NCI-H526 treated with DMSO at 0.1 percent for 48 hours (cell line): ENCODE data around the gene ABCA8.
"Not testable (repeated sequence)": the region's sequence is repeated elsewhere in the genome, so short reads cannot be mapped to it uniquely, and the experiment has no call there.

Experiments
- DNase-seq: peaks from one replicate; lab custom pipeline; 2025; lab: John Stamatoyannopoulos, UW

Gene ABCA8, protein sequence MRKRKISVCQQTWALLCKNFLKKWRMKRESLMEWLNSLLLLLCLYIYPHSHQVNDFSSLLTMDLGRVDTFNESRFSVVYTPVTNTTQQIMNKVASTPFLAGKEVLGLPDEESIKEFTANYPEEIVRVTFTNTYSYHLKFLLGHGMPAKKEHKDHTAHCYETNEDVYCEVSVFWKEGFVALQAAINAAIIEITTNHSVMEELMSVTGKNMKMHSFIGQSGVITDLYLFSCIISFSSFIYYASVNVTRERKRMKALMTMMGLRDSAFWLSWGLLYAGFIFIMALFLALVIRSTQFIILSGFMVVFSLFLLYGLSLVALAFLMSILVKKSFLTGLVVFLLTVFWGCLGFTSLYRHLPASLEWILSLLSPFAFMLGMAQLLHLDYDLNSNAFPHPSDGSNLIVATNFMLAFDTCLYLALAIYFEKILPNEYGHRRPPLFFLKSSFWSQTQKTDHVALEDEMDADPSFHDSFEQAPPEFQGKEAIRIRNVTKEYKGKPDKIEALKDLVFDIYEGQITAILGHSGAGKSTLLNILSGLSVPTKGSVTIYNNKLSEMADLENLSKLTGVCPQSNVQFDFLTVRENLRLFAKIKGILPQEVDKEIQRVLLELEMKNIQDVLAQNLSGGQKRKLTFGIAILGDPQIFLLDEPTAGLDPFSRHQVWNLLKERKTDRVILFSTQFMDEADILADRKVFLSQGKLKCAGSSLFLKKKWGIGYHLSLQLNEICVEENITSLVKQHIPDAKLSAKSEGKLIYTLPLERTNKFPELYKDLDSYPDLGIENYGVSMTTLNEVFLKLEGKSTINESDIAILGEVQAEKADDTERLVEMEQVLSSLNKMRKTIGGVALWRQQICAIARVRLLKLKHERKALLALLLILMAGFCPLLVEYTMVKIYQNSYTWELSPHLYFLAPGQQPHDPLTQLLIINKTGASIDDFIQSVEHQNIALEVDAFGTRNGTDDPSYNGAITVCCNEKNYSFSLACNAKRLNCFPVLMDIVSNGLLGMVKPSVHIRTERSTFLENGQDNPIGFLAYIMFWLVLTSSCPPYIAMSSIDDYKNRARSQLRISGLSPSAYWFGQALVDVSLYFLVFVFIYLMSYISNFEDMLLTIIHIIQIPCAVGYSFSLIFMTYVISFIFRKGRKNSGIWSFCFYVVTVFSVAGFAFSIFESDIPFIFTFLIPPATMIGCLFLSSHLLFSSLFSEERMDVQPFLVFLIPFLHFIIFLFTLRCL (N-terminal part only)

DNA sequence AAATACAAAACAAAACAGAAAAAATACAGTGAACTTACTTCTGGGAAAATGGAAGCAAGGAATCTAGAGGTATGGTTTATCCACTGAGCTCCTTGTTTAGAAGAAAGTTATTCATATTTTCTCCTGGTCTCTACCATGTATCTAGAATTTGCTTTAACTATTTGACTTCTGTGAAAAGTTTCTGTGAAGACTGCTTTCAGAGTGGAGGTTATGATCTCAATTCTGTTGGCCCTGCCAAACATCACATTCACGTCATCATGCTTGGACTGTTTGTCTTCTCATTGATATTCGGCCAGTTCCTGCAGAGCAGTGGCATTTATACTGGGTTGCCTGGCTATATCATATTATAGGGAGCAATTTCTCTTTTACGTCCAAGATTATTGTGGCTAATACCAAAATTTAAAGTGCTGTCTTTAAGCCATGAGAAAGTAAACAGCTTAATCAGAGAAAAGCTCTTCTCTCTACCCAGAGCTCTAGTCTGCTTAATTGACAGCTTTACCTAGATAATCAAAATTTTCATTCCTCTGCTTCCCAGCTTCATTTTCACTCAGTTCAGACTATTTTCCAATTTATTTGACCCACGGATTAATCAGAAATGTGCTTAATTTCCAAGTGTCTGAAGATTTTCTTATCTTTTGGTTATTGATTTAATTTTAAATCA is at the start of gene ABCA8:
ABCA8 (minus strand) TSS at position 212 of the 661 bp plus-strand sequence. CDS start 13,358 bp downstream, outside the sequence.
- no peak for DNase-seq

DNA sequence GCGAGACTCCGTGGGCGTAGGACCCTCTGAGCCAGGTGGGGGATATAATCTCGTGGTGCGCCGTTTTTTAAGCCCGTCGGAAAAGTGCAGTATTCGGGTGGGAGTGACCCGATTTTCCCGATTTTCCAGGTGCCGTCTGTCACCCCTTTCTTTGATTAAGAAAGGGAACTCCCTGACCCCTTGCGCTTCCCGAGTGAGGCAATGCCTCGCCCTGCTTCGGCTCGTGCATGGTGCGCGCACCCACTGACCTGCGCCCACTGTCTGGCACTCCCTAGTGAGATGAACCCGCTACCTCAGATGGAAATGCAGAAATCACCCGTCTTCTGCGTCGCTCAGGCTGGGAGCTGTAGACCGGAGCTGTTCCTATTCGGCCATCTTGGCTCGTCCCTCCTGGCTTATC is 49.6 kb upstream of the ABCA8 start:
- not testable (repeated sequence) for DNase-seq

DNA sequence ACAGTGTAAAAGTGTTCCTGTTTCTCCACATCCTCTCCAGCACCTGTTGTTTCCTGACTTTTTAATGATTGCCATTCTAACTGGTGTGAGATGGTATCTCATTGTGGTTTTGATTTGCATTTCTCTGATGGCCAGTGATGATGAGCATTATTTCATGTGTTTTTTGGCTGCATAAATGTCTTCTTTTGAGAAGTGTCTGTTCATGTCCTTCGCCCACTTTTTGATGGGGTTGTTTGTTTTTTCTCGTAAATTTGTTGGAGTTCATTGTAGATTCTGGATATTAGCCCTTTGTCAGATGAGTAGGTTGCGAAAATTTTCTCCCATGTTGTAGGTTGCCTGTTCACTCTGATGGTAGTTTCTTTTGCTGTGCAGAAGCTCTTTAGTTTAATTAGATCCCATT is 44.6 kb upstream of the ABCA8 start:
- DNase-seq, result not testable (repeated sequence)

DNA sequence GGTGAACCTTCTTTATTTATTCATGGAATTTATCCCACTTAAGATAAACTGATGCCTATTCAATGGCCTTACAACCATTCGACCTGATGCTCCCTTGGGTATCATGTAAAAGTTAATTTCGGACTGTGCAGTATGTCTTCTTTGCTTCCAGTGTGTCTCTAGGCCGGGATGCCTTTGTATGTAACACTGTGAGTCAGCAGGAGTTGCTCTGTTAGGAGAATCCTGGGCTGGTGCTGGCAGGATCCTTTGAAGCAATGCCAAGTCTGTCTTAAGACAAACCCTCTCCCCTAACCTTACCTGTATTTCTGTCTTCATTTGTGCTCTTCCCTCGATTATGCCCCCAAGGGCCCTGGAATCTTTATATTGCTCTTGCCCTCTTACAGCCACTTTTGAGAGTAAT is 37.9 kb upstream of the ABCA8 start:
- no peak for DNase-seq

DNA sequence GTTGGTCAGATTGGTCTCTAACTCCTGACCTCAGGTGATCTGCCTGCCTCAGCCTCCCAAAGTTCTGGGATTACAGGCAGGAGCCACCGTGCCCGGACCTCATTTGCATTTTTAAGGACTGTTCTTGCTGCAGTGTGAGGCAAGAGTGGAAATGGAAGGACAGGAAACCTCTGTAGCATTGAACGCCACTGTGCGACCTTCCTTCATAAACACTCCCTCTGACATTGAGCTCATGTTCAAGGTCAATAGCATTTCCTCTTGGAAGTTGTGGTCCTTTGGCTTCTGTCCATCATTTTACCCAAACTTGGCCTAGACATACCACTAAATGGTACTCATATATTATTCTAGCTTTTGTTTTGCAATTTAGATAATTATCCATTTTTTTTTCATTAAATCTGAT is 32.8 kb upstream of the ABCA8 start:
- no peak for DNase-seq

DNA sequence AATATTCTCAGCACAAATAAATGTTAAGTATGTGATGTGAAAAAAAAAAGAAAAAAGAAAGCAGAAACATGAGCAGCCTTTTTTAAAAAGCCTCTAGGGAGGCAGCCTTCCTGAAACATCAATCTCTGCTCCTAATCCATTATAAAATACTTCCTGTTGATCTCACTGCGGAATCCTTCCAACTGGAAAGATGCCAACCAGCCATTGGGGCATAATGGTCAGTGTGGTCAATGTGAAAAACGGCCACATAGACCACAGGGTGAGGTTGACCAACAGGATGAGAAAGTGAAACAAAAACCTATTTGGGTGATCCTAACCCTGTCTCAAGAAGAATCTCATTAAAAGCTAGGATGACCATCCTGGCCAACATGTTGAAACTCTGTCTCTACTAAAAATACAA is 26.1 kb upstream of the ABCA8 start:
- DNase-seq, result no peak

DNA sequence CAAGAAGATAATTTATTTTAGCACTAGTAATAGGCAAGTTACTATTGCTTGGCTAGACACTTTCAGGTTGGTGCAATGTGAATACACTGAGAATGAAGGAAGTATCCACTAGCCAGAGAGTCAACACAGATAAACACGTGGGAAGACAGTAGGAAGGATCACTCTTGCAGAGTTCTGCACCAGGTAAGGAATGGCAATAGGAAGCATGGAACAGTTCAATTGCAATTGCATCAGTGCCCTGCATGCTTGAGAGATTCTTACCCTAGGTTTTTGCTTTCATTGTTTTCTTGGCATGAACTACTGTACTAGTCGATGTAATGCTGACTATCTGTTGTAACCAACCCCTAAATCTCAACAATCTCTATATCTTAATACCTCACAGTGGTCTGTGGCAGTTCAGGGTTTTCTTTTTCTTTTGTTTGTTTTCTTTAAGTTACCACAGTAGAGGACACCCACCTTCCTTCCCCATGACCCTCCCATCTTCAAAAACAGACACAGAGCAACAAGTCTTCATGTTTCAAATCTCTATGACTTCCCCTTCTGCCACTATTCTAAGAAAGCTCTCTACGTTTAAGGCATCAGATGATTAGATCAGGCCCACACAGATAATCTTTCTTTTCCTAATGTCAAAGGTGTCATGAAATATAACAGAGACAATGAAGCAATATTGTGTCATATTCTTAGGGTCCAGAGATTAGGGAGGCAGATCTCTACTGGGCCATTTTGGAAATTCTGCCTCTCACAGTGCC is 18.1 kb upstream of the ABCA8 start:
- DNase-seq, result no peak

DNA sequence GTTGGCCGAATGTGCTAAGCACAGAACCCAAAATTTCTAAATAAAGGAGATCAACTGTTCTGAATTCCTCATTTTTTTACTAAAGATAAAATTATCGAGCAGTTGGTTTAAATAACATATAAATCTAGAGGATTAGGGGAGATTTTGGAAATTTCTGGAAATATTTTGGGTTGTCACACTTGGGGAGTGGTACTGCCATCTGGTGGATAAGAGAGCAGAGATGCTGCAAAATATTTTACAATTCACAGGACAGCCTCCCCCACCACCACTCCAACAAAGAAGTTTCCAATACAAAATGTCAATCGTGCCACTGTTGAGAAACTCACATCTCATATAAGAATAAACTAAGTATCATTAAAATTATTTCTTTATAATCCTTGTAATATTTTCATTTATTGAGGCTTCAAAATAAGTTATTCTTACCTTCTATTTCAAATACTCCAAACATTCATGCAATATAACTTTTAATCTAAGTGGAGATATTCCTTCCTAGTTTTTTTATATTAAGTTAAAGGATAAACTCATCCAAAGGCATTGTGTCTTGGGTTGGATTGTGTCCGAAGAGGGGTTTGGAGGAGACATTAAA is 17.0 kb upstream of the ABCA8 start:
- no peak for DNase-seq

DNA sequence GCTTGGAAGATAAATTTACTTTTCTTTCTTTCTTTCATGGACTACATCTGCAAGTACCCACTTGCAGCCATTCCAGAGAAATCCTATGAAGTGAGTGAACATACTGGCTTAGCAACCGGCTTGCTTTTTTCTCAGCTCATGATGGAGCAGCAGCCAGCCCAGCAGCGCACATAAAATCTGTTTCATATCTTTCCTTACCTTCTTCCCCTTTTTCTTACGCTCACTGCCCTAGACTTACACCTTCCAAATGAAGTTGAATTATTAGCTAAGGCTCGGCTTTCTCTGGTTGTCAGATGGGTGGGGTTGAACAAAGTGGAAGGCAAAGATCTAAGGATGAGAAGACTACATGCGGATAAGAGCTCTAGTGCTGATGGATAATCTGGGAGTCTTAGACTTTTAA is 13.9 kb upstream of the ABCA8 start:
- no peak for DNase-seq

DNA sequence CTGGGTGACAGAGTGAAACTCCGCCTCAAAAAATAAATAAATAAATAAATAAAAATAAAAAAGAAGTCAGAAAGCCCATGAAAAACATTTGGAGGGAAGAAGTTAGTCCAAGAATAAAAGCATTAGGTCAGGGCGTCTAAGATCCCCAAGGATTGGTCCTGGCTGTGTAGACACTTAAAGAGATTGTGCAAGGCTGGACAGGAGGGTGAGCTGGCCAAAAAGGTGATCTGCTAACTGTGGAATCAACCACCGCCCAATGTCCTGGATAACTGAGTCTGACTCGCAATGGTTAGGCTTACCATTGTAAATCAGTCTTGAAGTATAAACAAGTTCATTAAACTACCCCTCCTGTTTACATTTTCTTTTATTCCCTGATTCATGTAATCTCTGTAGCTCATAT is 8.8 kb upstream of the ABCA8 start:
- no peak for DNase-seq

DNA sequence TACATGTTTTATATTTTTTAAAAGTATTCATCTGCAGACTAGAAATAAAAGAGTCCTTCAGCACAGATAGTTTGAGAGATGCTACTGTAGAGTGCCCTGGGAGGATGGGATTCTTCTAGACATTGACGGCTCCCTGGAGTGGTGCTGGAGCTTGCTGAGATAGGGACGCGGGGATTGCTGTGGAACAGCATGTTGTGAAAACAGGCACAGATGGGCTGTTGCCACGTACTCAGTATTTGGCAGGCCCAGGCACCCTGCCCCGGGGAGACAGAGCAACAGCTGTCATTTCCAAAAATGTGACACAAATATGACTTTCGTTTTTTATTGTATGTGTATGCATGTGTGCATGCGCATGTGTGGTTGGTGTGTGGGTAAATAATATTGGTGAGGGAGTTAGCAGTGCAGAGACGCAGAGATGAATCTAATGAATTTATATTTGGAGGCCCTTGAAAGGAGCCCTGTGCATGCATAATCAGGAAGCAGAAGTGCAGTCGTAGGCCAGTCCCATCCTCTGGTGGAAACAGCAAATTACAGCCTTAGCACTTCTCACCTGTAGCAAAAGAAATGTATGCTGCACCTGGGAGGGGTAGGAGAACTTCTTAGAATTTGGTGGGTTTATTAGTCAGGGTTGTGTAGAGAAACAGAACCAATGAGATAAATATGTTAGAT is 6.2 kb upstream of the ABCA8 start:
- no peak for DNase-seq

DNA sequence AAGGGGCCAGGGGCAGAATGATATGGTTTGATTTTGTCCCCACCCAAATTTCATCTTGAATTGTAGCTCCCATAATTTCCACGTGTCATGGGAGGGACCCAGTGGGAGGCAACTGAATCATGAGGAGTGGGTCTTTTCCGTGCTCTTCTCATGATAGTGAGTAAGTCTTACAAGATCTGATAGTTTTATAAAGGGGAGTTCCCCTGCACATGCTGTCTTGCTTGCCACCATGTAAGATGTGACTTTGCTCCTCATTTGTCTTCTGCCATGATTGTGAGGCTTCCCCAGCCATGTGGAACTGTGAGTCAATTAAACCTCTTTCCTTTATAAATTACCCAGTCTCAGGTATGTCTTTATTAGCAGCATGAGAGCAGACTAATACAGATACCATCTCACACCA is 3.9 kb upstream of the ABCA8 start:
- DNase-seq, result not testable (repeated sequence)

DNA sequence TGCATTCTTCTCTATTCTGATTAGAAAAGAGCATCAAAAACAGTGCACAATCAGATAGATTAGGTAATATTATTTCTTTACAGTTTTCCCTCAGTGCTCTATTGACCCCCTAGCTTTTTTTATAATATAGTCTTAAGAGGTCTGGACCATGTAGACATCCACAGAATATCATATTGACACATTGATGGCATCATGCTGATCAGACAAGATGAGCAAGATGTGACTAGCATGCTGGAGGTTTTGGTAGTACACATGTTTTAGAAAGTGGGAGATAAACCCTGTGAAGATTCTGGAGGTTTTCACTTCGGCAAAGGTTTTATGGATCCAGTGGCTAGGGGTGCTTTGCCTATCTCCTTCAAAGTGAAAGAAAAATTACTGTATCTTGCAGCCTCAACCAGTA is 2.8 kb upstream of the ABCA8 start:
- DNase-seq, result no peak

DNA sequence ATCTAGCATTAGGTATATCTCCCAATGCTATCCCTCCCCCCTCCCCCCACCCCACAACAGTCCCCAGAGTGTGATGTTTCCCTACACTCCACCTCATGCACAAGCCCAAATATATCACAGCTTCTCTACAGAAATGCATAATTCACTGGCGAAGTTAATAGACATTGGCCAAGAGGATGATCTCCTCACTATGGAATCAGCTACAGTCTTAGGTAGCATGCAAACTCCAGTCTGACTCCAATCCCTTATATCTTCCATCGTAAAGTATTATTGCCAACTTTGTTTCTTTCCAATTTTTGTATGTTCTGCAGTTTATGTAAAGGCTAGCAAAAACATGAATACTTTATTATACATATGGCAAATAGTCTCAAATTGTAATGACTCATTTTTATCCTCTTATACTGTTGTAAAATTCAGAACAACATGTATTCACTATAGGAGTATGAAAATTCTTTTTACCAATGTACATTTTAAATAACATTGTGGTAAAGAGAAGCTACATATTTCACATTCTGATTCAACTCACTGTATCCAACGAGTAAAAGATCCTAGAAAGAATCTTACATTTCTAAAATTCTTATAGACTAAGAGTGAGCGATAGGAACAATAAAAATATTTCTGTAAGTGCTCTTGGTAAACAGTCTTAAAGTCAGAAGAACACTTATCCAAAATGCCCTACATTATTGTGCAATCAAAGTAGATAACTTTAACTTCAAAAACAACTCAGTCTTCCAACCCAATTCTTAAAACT is 871 bp downstream of the ABCA8 start:
- DNase-seq, result no peak

DNA sequence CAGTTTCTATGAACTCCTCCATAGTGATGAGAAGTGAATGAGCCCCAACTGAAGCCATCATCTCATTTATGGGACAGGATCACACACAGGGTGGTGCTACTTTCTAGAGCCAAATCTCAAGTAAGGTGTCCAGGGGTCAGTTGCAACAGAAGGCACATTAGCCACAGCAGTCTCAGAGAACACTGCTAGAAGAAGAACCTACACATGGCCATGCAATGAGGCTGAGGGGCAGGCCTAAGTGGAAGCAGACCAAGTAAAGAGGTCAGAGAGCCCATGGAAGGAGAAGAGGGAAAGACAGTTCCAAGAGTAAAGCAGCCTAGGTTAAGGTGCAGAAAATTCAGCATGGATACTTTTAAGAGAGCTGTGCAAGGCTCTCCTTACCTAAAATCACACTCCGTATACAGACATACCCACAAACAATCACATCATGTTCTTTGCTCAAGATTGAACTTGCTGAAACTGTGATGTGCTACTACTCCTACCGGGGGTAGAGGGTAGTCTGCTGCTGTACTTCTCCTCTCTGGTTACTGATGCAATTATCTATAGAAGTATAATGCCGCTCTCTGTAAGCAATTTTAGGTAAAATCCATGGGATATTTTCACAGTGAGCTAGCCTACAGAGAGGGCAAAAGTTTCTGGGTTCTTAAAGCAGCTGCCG is 1.7 kb downstream of the ABCA8 start:
- DNase-seq, result no peak

DNA sequence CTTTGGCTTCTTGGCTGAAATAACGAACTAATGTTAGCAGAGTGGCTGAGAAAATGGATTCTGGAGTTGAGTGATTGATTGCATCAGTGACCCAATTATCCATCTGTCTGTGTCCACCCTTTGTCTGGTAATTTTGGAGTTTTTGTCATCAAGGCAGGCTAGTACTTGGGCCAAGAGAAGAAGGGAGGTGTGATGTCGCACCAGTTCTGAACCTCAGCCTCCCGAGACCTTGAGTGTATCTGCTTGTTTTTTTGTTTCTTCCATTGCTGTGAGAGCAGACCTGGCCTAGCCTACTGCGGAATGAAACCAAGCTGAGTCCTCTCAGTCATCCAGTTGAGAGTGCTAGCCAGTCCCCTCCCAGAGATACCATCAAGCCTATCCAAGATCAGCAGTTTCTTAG is 4.5 kb downstream of the ABCA8 start:
- no peak for DNase-seq

DNA sequence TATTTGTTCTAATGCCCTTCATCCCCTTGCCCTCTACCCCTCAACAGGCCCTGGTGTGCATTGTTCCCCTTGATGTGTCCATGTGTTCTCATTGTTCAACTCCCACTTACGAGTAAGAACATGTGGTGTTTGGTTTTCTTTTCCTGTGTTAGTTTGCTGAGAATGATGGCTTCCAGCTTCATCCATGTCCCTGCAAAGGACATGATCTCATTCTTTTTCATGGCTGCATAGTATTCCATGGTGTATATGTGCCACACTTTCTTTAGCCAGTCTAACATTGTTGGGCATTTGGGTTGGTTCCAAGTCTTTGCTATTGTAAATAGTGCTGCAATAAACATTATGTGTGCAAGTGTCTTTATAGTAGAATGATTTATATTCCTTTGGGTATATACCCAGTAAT is 7.3 kb downstream of the ABCA8 start:
- DNase-seq, result not testable (repeated sequence)

DNA sequence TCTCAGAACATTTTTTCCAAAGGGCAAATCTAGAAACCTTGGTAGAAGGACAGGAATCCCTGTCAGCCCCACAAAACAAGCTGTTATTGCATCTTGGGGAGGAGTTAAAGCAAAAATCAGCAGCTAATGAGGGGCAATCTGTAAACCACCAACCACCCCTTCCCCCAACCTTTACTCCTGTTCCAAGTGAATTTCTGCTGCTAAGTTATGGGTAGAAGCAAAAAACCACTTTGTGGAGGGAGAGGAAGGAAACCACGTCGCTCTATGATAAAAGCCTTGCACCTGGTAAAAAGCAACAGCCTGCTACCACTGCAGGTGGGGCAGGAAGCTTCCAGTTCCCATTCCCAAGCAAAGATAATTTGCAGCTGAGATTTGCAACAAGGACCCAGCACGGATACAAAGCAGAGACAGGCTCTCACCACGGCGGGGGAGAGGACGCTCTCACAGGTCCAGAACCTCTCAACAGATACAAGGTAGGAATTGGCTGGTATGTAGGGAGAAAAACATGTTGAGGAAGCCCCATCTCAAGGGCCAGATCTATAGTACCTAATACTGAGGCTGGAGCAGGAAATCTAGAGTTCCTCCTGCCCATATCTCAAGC is 10.7 kb downstream of the ABCA8 start:
- DNase-seq, result no peak

DNA sequence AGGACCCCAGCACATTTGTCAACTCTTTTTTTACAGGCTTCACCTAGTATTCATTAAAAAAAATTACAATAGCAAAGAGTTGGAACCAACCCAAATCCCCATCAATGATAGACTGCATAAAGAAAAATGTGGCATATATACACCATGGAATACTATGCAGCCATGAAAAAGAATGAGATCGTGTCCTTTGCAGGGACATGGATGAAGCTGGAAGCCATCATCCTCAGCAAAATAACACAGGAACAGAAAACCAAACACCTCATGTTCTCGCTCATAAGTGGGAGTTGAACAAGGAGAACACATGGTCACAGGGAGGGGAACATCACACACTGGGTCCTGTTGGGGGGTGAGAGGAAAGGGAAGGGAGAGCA is 11.4 kb downstream of the ABCA8 start:
- DNase-seq, result not testable (repeated sequence)
